ENCODE measurements around the gene IL17REL. TPM values are rescaled to one million over a fixed set of nuclear protein-coding genes. Genes with fewer than 3 reads are reported as not detected.

The IL17REL gene
- total RNA-seq, 4 donors from 2014 or later: 0.12 to 0.26 TPM; not detected in 2

DNA sequence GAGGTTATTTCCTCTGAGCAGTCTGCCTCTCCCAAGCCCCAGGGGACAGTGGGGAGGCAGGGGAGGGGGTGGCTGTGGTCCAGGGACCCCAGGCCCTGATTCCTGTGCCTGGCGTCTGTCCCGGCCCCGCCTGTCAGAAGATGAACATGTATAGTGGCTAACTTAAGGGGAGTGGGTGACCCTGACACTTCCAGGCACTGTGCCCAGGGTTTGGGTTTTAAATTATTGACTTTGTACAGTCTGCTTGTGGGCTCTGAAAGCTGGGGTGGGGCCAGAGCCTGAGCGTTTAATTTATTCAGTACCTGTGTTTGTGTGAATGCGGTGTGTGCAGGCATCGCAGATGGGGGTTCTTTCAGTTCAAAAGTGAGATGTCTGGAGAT, 48.9 kb downstream of the IL17REL start:
- TF ChIP-seq, protein P1, sequence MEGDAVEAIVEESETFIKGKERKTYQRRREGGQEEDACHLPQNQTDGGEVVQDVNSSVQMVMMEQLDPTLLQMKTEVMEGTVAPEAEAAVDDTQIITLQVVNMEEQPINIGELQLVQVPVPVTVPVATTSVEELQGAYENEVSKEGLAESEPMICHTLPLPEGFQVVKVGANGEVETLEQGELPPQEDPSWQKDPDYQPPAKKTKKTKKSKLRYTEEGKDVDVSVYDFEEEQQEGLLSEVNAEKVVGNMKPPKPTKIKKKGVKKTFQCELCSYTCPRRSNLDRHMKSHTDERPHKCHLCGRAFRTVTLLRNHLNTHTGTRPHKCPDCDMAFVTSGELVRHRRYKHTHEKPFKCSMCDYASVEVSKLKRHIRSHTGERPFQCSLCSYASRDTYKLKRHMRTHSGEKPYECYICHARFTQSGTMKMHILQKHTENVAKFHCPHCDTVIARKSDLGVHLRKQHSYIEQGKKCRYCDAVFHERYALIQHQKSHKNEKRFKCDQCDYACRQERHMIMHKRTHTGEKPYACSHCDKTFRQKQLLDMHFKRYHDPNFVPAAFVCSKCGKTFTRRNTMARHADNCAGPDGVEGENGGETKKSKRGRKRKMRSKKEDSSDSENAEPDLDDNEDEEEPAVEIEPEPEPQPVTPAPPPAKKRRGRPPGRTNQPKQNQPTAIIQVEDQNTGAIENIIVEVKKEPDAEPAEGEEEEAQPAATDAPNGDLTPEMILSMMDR (IDR thresholded peaks at IDR 0.05): no peak
- H3K9me3 ChIP-seq: no peaks in the 10 kb centered on the region
- no peaks in the 10 kb centered on the region for H3K27me3 ChIP-seq
- peak overlapping the region; percentile 55 to 79 for H3K4me3 ChIP-seq
- H3K27ac ChIP-seq: peak overlapping the region; percentile 93 to 95
- intact Hi-C loops (cut with DNase I; ENCODE audit: low total_unique reads): no loop called here
- peaks cover 5 to 40% of the 10 kb centered on the region in 2 donors for H3K4me1 ChIP-seq
- H3K36me3 ChIP-seq: no peaks in the 10 kb centered on the region
- peak in 1 of 2 donors; percentile 48 for DNase-seq

DNA sequence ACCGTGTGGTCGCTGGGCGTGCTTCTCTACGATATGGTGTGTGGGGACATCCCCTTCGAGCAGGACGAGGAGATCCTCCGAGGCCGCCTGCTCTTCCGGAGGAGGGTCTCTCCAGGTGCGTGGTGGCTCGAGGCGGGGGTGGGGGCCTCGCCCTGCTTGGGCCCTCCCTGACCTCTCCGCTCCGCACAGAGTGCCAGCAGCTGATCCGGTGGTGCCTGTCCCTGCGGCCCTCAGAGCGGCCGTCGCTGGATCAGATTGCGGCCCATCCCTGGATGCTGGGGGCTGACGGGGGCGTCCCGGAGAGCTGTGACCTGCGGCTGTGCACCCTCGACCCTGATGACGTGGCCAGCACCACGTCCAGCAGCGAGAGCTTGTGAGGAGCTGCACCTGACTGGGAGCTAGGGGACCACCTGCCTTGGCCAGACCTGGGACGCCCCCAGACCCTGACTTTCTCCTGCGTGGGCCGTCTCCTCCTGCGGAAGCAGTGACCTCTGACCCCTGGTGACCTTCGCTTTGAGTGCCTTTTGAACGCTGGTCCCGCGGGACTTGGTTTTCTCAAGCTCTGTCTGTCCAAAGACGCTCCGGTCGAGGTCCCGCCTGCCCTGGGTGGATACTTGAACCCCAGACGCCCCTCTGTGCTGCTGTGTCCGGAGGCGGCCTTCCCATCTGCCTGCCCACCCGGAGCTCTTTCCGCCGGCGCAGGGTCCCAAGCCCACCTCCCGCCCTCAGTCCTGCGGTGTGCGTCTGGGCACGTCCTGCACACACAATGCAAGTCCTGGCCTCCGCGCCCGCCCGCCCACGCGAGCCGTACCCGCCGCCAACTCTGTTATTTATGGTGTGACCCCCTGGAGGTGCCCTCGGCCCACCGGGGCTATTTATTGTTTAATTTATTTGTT, 49.6 kb downstream of the IL17REL start:
- Histone ChIP-seq H3K9me3 (no peaks in the 10 kb centered on the region), H3K4me3 (peak overlapping the region; percentile 55 to 79), H3K36me3 (no peaks in the 10 kb centered on the region), H3K27me3 (no peaks in the 10 kb centered on the region), H3K4me1 (peaks cover 5 to 40% of the 10 kb centered on the region in 2 donors), H3K27ac (peak overlapping the region; percentile 93 to 95)
- intact Hi-C loops (cut with DNase I; ENCODE audit: low total_unique reads): no loop called here
- peak; percentile 56 to 59 for DNase-seq
- no peak for TF ChIP-seq POLR2A (IDR thresholded peaks at IDR 0.05)
- TF ChIP-seq, protein P1 (IDR thresholded peaks at IDR 0.05): no peak

DNA sequence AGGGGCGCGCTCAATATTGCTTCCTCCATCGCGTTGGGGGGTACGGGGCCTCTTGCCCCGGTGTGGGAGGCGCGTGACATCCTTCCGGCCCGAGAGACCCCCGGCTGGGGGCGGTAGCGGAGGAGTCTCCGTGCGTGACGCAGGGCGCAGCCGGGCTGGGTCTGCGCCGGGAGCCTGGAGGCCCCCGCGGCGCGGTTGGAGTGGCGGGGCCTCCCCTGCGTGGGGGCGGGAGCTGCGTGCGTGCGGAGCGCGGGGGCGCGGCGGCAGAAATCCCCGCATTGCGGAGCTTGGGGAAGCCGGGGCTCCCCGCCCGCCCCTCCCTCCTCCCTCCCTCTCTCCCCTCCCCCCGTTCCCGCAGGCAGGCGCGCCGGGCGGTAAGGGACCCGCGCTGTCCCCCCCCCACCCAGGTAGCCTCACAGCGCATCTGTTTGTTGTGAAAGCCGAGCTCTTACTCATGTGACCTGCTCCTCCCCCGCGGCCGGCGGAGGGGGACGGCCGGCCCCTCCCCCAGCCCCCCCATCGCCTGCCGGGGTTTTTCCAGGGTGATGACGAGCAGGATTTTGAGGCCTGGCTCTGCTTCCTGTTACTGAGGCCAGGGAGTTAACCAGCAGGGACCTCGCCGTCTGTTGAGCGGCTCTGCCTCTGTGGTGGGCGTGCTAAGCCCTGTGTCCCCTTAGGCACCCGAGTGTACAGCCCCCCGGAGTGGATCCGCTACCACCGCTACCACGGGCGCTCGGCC, 50.4 kb downstream of the IL17REL start:
- TF ChIP-seq, protein P1 (IDR thresholded peaks at IDR 0.05): peak in 1 of 4 experiments; percentile 28
- TF ChIP-seq POLR2A (IDR thresholded peaks at IDR 0.05): peak; percentile 60 to 67
- Histone ChIP-seq H3K27ac (peak overlapping the region; percentile 93 to 95), H3K36me3 (no peaks in the 10 kb centered on the region), H3K27me3 (no peaks in the 10 kb centered on the region), H3K4me1 (peaks cover 5 to 36% of the 10 kb centered on the region in 2 donors), H3K9me3 (no peaks in the 10 kb centered on the region), H3K4me3 (peak overlapping the region; percentile 55 to 79)
- DNase-seq: peak; percentile 96
- intact Hi-C loops (cut with DNase I; ENCODE audit: low total_unique reads): no loop called here

DNA sequence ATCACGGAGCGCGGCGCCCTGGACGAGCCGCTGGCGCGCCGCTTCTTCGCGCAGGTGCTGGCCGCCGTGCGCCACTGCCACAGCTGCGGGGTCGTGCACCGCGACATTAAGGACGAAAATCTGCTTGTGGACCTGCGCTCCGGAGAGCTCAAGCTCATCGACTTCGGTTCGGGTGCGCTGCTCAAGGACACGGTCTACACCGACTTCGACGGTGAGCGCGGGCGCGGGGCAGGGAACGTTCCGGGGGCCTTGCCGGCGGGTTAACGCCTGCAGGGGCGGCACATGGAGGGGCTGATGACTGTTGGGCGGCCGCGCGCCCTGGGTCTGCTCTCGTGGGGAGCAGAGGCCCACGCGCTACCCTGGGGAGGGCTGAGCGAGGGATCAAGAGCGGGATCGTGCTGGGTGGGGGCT, 51.0 kb downstream of the IL17REL start:
- intact Hi-C loops (cut with DNase I; ENCODE audit: low total_unique reads): no loop called here
- peaks cover 2 to 30% of the 10 kb centered on the region in 2 donors for H3K4me1 ChIP-seq
- H3K4me3 ChIP-seq: peak overlapping the region; percentile 55 to 79
- H3K9me3 ChIP-seq: no peaks in the 10 kb centered on the region
- DNase-seq: no peak
- TF ChIP-seq, protein P1 (IDR thresholded peaks at IDR 0.05): no peak
- TF ChIP-seq POLR2A (IDR thresholded peaks at IDR 0.05): no peak
- H3K27ac ChIP-seq: peak overlapping the region; percentile 93 to 95
- no peaks in the 10 kb centered on the region for H3K36me3 ChIP-seq
- H3K27me3 ChIP-seq: no peaks in the 10 kb centered on the region
